IMR-90 (cell line): ENCODE results near the gene DCTN2. TPM values are rescaled to one million over a fixed set of nuclear protein-coding genes. Genes with fewer than 3 reads are reported as not detected.

Experiments used
- ATAC-seq: fragments of 200-7000 bp; cut with Tn5 transposase; 2 replicates; pipeline ENCODE4 v1.9.1; 2020; ENCODE audit warnings: low read depth, mild to moderate bottlenecking, moderate library complexity
- BruUV-seq: library from RNA; stranded (reverse); fragments of 400-500 nt; replicated peaks from 2 replicates; lab custom pipeline; 2021; lab: Mats Ljungman, UMichigan
- CTCF ChIA-PET: fragments of 300-600 bp; formaldehyde crosslinking; extraction: SDS; loops from one replicate; lab custom pipeline; 2021; ENCODE audit warnings: antibody characterized with exemption; lab: Yijun Ruan, JAX
- POLR2A ChIA-PET: fragments of 300-600 bp; sonication (Branson Sonifier 250); formaldehyde crosslinking; loops from one replicate; lab custom pipeline; 2022; ENCODE audit warnings: antibody characterized with exemption; ENCODE audit not compliant: unreplicated experiment; lab: Charles Lee
- DNase-seq: peaks from one replicate; pipeline ENCODE4 v3.0.0; 2013
- H2AFZ ChIP-seq: replicated peaks from 2 replicates; pipeline ENCODE3; 2013; ENCODE audit warnings: low read length, mild to moderate bottlenecking; ENCODE audit not compliant: poor library complexity
- H2AK5ac ChIP-seq: 2 replicates; pipeline ENCODE4 v1.6.1; 2013; ENCODE audit warnings: low read depth, low read length, inconsistent platforms
- H2AK9ac ChIP-seq: replicated peaks from 2 replicates; pipeline ENCODE3; 2013; ENCODE audit warnings: mild to moderate bottlenecking, low read depth, low read length, moderate library complexity; ENCODE audit not compliant: poor library complexity
- H2BK120ac ChIP-seq: 2 replicates; pipeline ENCODE4 v1.6.1; 2013; ENCODE audit warnings: low read depth, low read length, inconsistent platforms
- H2BK15ac ChIP-seq: 3 replicates; pipeline ENCODE4 v1.6.1; 2013; ENCODE audit warnings: low read depth, low read length, inconsistent platforms
- H2BK20ac ChIP-seq: 2 replicates; pipeline ENCODE4 v1.6.1; 2013; ENCODE audit warnings: low read depth, mild to moderate bottlenecking, inconsistent platforms, low read length, moderate library complexity
- H2BK5ac ChIP-seq: 2 replicates; pipeline ENCODE4 v1.6.1; 2013; ENCODE audit warnings: mild to moderate bottlenecking, low read depth, low read length, inconsistent platforms; ENCODE audit not compliant: poor library complexity, severe bottlenecking
- H3K14ac ChIP-seq: replicated peaks from 2 replicates; pipeline ENCODE4 v1.6.1; 2013; ENCODE audit warnings: low read depth, low read length, inconsistent platforms
- H3K18ac ChIP-seq: 2 replicates; pipeline ENCODE4 v1.6.1; 2013; ENCODE audit warnings: low read depth, low read length, control low read depth
- H3K23ac ChIP-seq: 2 replicates; pipeline ENCODE4 v1.6.1; 2013; ENCODE audit warnings: low read depth, low read length, inconsistent platforms
- H3K27ac ChIP-seq: 2 replicates; pipeline ENCODE4 v1.5.1; 2013; ENCODE audit warnings: mild to moderate bottlenecking, control low read depth, low read length; ENCODE audit not compliant: insufficient read depth
- H3K27me3 ChIP-seq: 2 replicates; pipeline ENCODE4 v1.6.1; 2013; ENCODE audit warnings: low read length; ENCODE audit not compliant: control insufficient read depth, insufficient read depth
- H3K36me3 ChIP-seq: 2 replicates; pipeline ENCODE4 v1.6.1; 2013; ENCODE audit warnings: low read length, mixed read lengths; ENCODE audit not compliant: control insufficient read depth, insufficient read depth
- H3K4ac ChIP-seq: 2 replicates; pipeline ENCODE4 v1.6.1; 2013; ENCODE audit warnings: low read depth, low read length, inconsistent platforms
- H3K4me1 ChIP-seq: 2 replicates; pipeline ENCODE4 v1.6.1; 2013; ENCODE audit warnings: low read length, mixed read lengths; ENCODE audit not compliant: control insufficient read depth, insufficient read depth
- H3K4me2 ChIP-seq: 2 replicates; pipeline ENCODE4 v1.6.1; 2013; ENCODE audit warnings: low read depth, mild to moderate bottlenecking, control low read depth, low read length, moderate library complexity
- H3K4me3 ChIP-seq: 2 replicates; pipeline ENCODE4 v1.5.1; 2013; ENCODE audit warnings: low read depth, mild to moderate bottlenecking, control low read depth, low read length, moderate library complexity; ENCODE audit not compliant: insufficient read depth
- H3K56ac ChIP-seq: 2 replicates; pipeline ENCODE4 v1.6.1; 2013; ENCODE audit warnings: low read length, inconsistent platforms; ENCODE audit not compliant: insufficient read depth; ENCODE audit errors: extremely low read depth
- H3K79me1 ChIP-seq, 2 experiments: 2 replicates each; pipeline ENCODE4 v1.6.1; 2013; ENCODE audit warnings: low read length in 2 of 2, inconsistent platforms in 1 of 2, low read depth in 1 of 2
- H3K9ac ChIP-seq: 2 replicates; pipeline ENCODE4 v1.6.1; 2013; ENCODE audit warnings: low read depth, low read length, control low read depth
- H3K9me1 ChIP-seq: 2 replicates; pipeline ENCODE4 v1.6.1; 2013; ENCODE audit warnings: low read length, inconsistent platforms; ENCODE audit not compliant: insufficient read depth
- H3K9me3 ChIP-seq: 2 replicates; pipeline ENCODE4 v1.6.1; 2013; ENCODE audit warnings: low read length; ENCODE audit not compliant: control insufficient read depth, insufficient read depth
- H4K20me1 ChIP-seq: 2 replicates; pipeline ENCODE4 v1.6.1; 2013; ENCODE audit warnings: low read length, inconsistent platforms; ENCODE audit not compliant: insufficient read depth
- H4K5ac ChIP-seq: 2 replicates; pipeline ENCODE4 v1.6.1; 2013; ENCODE audit warnings: mild to moderate bottlenecking, low read depth, low read length, control low read depth
- H4K8ac ChIP-seq, 2 experiments: 2 replicates each; pipeline ENCODE4 v1.6.1; 2013; ENCODE audit warnings: low read depth in 2 of 2, low read length in 2 of 2, control low read depth in 1 of 2, inconsistent platforms in 1 of 2
- H4K91ac ChIP-seq: 2 replicates; pipeline ENCODE4 v1.6.1; 2013; ENCODE audit warnings: low read depth, low read length, inconsistent platforms; ENCODE audit not compliant: insufficient read depth
- CEBPB ChIP-seq: IDR thresholded peaks from 2 replicates; pipeline ENCODE4 v1.6.1; 2012; ENCODE audit warnings: low read depth, low read length, improper control_type of control experiment
- FOS ChIP-seq: fragments of 150-350 bp; IDR thresholded peaks from 2 replicates; pipeline ENCODE4 v1.6.1; 2016; ENCODE audit warnings: low read depth, low read length
- MAFK ChIP-seq: IDR thresholded peaks from 2 replicates; pipeline ENCODE4 v1.6.1; 2012; ENCODE audit warnings: low read depth, low read length, improper control_type of control experiment
- MAZ ChIP-seq: IDR thresholded peaks from 2 replicates; pipeline ENCODE4 v1.6.1; 2012; ENCODE audit warnings: low read depth, mild to moderate bottlenecking, low read length, improper control_type of control experiment, moderate library complexity, borderline replicate concordance
- MXI1 ChIP-seq: IDR thresholded peaks from 2 replicates; pipeline ENCODE4 v1.6.1; 2012; ENCODE audit warnings: low read depth, mild to moderate bottlenecking, low read length, moderate library complexity, borderline replicate concordance
- NFE2L2 ChIP-seq: fragments of 150-350 bp; IDR thresholded peaks from 2 replicates; pipeline ENCODE4 v1.6.1; 2016; ENCODE audit warnings: low read depth, mild to moderate bottlenecking, low read length
- POLR2A ChIP-seq: IDR thresholded peaks from 2 replicates; pipeline ENCODE4 v1.6.1; 2012; ENCODE audit warnings: mild to moderate bottlenecking, low read depth, low read length
- RAD21 ChIP-seq: IDR thresholded peaks from 2 replicates; pipeline ENCODE4 v1.6.1; 2012; ENCODE audit warnings: low read length, improper control_type of control experiment
- RCOR1 ChIP-seq: IDR thresholded peaks from 2 replicates; pipeline ENCODE4 v1.6.1; 2012; ENCODE audit warnings: mild to moderate bottlenecking, low read length, improper control_type of control experiment; ENCODE audit not compliant: insufficient replicate concordance
- RFX5 ChIP-seq: IDR thresholded peaks from 2 replicates; pipeline ENCODE4 v1.8.0; 2012; ENCODE audit warnings: low read depth, mild to moderate bottlenecking, low read length, moderate library complexity
- SMC3 ChIP-seq: fragments of 150-350 bp; IDR thresholded peaks from 2 replicates; pipeline ENCODE4 v1.6.1; 2016; ENCODE audit warnings: low read depth, mild to moderate bottlenecking, antibody characterized with exemption, low read length, moderate library complexity
- WGBS, 2 experiments: methylation state at CpG; one replicate each; pipeline versions ENCODE4 v1.1.5 to v1.1.7; 2013; ENCODE audit warnings: missing lambda C conversion rate in 2 of 2; ENCODE audit not compliant: insufficient read length in 1 of 2; ENCODE audit errors: extremely low coverage in 2 of 2; 5-methylcytosine and 5-hydroxymethylcytosine counted together
- dilution Hi-C: fragments of 300-500 bp; cut with HindIII; formaldehyde crosslinking; loops from one replicate; pipeline ENCODE4 v1.14.3; 2018; ENCODE audit warnings: low sequenced_read_pairs; ENCODE audit not compliant: unreplicated experiment
- in situ Hi-C: fragments of 300-500 bp; cut with MboI; formaldehyde crosslinking; loops from 3 replicates; pipeline ENCODE4 v1.14.3; 2019; ENCODE audit warnings: low sequenced_read_pairs, inconsistent platforms, mixed read lengths
- intact Hi-C: fragments of 100-400 bp; cut with micrococcal nuclease; formaldehyde crosslinking; loops from 2 replicates; pipeline ENCODE4 v1.10.0; 2022
- polyA plus RNA-seq, 3 experiments: library from polyadenylated mRNA; depleted of rRNA; stranded (reverse); fragments of >200 nt; gene quantifications; 2 replicates each; pipeline ENCODE4 v1.2.3, GENCODE V29; 2012; ENCODE audit warnings: low replicate concordance in 1 of 3
- total RNA-seq: library from RNA; depleted of rRNA; stranded (reverse); fragments of >200 nt; gene quantifications from 2 replicates; pipeline ENCODE4 v1.2.3, GENCODE V29; 2012

The DCTN2 gene
- total and polyA plus RNA-seq, 2 of the 4 experiments (the other 2 are of a cell fraction) = 125 to 130 TPM

DNA sequence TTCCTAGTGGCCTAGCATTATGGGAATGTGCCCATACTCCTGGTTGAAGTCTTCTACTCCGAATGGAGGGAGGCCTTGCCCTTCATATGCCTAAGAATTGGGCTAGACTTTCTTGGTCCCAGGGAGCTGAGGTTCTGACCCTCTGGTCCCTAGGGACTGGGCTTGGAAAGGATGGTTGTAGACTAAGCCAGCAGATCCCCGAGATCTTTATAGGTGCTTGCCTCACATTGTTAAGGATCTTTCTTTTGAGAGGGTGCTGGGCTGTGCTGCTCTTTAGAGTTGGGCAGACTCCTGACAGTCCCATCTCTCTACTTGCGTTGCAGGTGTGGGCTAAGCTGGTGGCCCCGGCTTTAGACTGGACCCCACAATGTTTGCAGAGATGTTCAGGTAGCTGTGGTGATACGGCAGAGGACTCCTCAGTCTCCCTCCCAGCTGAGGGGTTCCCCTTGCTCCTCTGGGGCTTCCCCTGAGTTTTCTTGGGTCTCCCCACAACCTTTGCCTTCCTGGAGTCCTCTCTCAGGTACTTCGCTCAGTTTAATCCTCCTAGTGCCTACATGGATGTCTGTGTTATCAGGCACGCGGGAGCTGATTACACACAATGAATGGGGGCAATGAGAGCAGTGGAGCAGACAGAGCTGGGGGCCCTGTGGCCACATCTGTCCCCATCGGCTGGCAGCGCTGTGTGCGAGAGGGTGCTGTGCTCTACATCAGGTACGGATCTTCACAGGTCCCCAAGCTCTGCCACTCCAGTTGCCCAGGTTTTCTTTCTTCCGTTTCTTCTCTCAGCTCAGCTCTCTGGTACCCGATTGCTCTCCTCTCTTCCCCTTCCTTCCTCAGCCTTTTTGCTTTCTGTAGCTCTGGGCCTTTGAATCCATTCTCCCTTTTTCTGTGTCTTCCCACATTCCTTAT lies 23.0 kb downstream of the DCTN2 start (continued):
- TF ChIP-seq FOS = no peak

DNA sequence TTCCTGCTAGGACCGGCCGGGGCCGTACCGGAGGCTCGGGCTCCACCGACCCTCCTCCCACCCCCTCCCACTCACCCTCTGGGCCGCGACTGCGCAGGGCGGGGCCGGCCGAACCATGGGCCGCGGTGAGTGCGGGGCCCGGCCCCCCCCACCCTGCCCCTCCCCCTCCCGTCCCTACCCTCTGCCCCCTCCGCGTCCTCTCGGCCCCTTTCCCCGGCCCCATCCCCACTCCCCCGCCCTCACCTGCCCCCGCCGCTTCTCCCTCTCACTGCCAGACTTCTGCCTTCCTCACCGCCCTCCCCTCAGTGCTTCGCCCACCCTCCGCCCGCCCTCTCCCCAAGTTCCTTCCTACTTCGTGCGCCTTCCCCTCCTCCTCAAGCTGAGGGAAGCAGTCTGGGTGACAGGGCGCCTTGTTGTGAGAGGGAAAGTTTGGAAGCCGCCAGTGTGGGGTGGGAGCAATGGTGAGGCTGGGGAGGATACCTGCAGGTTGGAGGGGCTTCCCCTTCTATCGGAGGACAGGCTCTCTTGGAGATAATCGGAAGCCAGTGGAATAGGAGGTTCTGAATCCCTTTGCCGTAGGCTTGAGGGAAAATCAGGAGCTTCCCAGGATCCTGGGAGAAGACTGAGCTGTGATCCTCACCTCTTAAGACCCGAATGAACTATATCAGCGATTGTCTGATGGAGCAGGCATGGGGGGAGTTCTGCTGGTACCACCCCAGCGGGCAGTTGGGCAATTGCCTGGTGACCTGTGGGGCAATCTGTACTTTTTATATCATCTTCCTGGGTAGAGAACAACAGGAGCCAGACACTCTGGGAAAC lies 23.9 kb downstream of the DCTN2 start:
- Histone ChIP-seq H3K9me3 (no peaks in the 10 kb centered on the region), H2AK5ac (peak overlapping the region; percentile 98), H3K56ac (peak overlapping the region; percentile 91), H3K9ac (peak overlapping the region; percentile 91), H3K27me3 (no peaks in the 10 kb centered on the region), H3K9me1 (peaks cover 14% of the 10 kb centered on the region), H4K8ac (peak overlapping the region; percentile 47 to 78; a peak in 3 of 4 replicates), H3K18ac (peak overlapping the region; percentile 6), H3K23ac (peak overlapping the region; percentile 39), H2BK20ac (no peak overlapping the region), H3K27ac (peak overlapping the region; percentile 88), H2AFZ (peak overlapping the region; percentile 93), H2BK15ac (peak overlapping the region; percentile 59; the same call in 1 of the 3 replicates), H2BK120ac (peak overlapping the region; percentile 41; the same call in 1 of the 2 replicates), H2AK9ac (peak overlapping the region; percentile 100), H4K5ac (no peak overlapping the region), H3K4me3 (peak overlapping the region; percentile 59), H3K4me2 (peak overlapping the region; percentile 93), H4K20me1 (peaks cover 45% of the 10 kb centered on the region), H3K79me1 (peaks cover 17 to 66% of the 10 kb centered on the region in 2 experiments), H3K4ac (peak overlapping the region; percentile 91), H3K36me3 (peaks cover 40% of the 10 kb centered on the region), H2BK5ac (peak overlapping the region; percentile 85), H3K4me1 (peaks cover 22% of the 10 kb centered on the region), H4K91ac (peak overlapping the region; percentile 64), H3K14ac (peak overlapping the region; percentile 93)
- intact Hi-C loops = no loop called here
- dilution Hi-C loops = no loop called here
- 17% methylated on average over 1 of the region's 38 CpGs; no CpG with 5 or more reads in 1 of the 2 experiments for WGBS, 2 experiments
- ATAC-seq (peak; percentile 0; the same call in 1 of the 2 replicates), DNase-seq (peak; percentile 49)
- POLR2A ChIA-PET = interaction anchor here (0.7 kb wide), 1 partner anchor 13 kb away, joined by 7 read pairs; no protein-coding TSS in a partner anchor
- in situ Hi-C loops = no loop called here
- CTCF ChIA-PET = interaction anchor here (0.6 kb wide), 1 partner anchor 805 kb away, joined by 3 read pairs; no protein-coding TSS in a partner anchor
- BruUV-seq = no TSS peak
- TF ChIP-seq MXI1 (0 out of 2 replicates have a peak, but pooled peaks have one; percentile 33), RAD21 (no peak), FOS (no peak), NFE2L2 (no peak), POLR2A (no peak), MAFK (no peak), MAZ (0 out of 2 replicates have a peak, but pooled peaks have one; percentile 7), RCOR1 (no peak), RFX5 (no peak), SMC3 (no peak), CEBPB (peak; percentile 62)
